HS-5 (cell line): ENCODE data around the gene LARP1B.
"Not testable (repeated sequence)": the region's sequence is repeated elsewhere in the genome, so short reads cannot be mapped to it uniquely, and the experiment has no call there.

Source experiments
- DNase-seq: peaks from one replicate; pipeline ENCODE4 v3.0.0-alpha.2; 2012; ENCODE audit warnings: low read depth

LARP1B gene

DNA sequence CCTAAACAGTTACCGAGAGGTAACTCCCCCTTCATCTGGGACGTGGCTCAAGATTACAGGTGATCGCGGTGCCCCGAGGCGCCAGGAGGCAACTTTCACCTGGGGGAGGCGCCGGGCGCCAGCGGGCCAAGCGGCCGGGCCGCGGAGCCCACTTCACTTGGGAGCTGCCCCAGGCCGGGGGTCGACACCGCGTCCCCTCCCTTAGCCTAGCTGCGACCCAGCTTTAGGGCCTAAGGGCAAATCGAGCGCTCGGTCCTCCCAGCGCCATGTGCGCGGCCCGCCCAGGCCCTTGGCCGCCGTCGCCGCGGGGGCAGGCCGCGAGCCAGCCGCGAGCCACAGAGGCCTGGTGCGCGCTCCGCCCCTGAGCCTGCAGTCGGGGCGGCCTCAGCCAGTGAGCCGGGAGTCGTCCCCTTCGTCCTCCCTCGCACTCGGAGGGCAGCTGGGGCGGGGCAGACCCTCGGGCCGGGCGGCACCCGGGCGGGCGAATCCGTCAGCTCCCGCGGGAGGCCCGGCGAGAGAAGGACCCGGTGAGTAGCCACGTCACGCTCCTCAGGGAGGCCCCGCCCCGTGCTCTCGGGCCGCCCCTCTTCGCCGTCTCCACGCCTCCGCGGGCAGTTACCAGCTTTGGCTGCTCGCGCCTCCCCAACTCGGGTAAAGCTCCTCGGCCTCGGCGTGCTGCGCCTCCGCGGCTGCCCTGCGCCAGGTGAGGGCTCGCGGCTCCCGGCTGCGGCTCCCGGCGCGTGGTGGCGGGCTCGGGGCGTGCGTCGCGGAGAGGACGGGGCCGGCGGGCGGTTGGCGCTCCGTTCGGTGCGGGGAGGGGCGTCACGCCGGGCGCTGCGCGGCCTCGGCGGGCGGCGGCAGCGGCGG, at the start of gene LARP1B:
Gene LARP1B, plus strand, starts transcription at position 614 of the 867 bp plus-strand sequence. CDS start 13,640 bp downstream, outside the sequence.
- DNase-seq = peak; percentile 70

DNA sequence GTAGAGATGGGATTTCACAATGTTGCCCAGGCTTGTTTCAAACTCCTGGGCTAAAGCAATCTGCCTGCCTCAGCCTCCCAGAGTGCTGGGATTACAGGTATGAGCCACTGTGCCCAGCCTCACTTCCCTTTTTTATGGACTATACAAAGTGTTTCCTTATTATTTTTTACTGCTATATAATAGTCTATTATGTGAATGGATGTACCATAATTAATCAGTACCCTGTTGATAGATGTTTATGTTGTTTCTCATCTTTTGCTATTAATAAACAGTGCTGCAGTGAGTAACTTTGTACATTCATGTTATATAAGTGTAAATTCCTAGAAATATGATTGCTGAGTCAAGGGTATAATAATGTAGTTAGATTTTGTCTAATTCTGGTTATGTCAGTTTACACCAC, 35.8 kb upstream of the LARP1B start:
- DNase-seq = no peak

DNA sequence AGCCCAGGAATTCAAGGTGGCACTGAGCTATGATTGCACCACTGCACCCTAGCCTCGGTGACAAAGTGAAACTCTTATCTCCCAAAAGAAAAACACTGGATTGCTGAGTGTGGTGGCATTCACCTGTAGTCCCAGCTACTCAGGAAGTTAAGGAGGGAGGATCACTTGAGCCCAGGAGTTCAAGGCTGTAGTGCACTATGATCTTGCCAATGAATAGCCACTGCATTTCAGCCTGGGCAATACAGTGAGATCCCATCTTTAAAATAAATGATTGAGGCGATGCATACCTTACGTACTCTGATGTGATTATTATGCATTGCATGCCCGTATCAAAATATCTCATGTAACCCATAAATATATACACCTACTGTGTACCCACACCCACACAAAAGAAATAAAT, 31.2 kb upstream of the LARP1B start:
- no peak for DNase-seq

DNA sequence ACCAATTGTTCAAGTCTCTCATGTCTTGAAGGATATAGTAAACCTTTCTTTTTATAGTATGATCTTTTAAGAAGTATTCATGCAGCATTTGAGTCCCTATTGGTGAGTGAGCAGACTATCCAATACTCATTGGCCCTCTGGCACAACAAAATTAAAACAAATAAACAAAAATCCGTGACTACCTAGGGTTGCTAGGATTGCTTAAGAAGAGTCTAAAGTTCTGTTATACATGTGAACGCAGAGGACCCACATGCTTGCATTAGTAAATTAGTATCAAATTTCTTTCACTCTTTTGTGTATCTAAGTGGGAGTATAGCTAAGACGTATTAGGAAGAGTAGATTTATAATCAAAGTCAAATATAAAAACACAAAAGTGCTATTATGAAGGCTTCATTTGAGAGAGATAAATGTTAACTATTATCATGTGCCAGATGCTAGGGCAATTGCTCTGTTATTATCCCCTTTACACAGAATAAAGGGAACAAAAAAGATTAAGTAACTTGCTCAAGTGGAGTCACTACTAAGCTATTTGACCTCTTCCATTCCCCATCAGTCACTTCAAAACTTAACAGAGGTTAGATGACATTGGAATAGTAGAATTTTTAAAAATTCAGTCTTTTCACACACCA, 29.2 kb upstream of the LARP1B start:
- no peak for DNase-seq

DNA sequence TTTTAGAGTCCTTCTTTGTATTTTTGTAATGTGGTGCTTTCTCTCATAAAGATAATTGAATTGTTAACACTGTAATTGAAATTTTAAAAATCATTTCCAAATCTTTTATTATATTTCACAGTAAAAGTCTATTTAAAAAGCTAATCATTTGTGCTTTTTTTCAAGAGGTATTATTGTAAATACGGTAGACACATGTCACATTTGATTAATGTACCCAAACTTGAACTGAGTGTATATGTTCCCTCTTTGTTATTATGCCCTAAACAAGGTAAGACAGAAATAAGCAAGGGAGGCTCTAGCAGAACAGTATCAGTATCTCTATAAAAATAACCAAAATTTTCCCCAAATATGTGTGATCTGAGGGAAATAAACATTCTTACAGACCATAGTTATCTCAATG, 21.5 kb upstream of the LARP1B start:
- DNase-seq = no peak

DNA sequence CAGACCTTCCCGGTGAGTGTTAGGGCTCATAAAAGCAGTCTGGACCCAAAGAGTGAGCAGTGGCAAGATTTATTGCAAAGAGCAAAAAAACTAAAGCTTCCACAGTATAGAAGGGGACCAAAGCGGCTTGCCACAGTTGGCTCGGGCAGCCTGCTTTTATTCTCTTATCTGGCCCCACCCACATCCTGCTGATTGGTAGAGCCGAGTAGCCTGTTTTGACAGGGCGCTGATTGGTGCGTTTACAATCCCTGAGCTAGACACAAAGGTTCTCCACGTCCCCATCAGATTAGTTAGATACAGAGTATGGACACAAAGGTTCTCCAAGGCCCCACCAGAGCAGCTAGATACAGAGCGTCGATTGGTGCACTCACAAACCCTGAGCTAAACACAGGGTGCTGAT, 14.1 kb upstream of the LARP1B start:
- DNase-seq = not testable (repeated sequence)

DNA sequence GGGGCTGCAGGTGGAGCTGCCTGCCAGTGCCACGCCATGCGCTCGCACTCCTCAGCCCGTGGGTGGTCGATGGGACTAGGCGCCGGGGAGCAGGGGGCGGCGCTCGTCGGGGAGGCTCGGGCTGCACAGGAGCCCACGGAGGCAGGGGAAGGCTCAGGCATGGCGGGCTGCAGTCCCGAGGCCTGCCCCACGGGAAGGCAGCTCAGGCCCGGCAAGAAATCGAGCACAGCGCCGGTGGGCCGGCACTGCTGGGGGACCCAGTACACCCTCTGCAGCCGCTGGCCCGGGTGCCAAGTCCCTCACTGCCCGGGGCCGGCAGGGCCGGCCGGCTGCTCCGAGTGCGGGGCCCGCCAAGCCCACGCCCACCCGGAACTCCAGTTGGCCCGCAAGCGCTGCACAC, 13.6 kb upstream of the LARP1B start:
- not testable (repeated sequence) for DNase-seq

DNA sequence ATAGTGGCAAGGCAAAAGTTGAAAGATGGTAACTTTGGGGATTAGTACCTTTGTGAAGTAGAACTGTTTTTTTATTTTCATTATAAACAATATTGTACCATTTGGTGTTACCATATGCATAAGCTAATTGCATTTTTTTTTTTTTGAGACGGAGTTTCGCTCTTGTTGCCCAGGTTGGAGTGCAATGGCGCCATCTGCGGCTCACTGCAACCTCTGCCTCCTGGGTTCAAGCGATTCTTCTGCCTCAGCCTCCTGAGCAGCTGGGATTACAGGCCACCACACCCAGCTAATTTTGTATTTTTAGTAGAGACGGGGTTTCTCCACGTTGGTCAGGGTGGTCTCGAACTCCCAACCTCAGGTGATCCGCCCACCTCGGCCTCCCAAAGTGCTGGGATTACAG, 9.9 kb upstream of the LARP1B start:
- not testable (repeated sequence) for DNase-seq

DNA sequence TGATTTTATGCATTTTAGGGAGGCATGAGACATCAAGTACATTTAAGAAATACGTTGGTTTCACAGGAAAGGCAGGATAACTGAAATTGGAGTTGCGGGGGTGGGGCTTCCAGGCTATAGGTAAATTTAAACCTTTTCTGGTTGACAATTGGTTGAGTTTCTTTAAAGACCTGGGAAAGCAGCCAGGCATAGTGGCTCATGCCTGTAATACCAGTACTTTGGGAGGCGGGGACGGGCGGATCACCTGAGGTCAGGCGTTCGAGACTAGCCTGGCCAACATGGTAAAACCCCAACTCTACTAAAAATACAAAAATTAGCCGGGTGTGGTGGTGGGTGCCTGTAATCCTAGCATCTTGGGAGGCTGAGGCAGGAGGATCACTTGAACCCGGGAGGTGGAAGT, 6.2 kb upstream of the LARP1B start:
- not testable (repeated sequence) for DNase-seq

DNA sequence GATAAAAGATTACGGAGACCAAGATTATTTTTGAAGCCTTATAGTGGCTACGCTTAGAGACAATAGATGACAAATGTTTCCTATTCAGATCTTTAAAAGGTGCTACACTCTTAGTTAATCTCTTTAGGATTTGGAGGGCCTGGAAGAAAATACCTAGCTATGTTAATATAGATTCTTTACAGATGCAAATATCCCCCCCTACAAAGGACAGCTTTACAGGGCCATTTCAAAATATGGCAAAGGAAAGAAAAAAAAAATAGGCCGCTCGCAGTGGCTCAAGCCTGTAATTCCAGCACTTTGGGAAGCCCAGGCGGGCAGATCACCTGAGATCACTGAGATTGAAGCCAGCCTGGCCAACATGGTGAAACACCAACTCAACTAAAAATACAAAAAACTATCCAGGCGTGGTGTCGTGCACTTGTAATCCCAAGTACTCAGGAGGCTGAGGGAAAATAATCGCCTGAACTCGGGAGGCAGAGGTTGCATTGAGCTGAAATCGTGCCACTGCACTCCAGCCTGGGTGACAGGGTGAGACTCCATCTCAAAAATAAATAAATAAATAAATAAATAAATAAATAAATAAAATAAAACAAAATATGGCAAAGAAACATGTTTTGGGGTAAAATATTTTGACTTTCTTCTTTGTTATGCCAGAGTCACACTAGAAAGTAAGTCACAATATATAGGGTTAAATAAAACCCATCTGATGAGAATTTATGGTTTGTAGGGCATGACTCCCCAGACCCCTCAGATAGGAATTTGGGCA, 5.5 kb upstream of the LARP1B start:
- not testable (repeated sequence) for DNase-seq

DNA sequence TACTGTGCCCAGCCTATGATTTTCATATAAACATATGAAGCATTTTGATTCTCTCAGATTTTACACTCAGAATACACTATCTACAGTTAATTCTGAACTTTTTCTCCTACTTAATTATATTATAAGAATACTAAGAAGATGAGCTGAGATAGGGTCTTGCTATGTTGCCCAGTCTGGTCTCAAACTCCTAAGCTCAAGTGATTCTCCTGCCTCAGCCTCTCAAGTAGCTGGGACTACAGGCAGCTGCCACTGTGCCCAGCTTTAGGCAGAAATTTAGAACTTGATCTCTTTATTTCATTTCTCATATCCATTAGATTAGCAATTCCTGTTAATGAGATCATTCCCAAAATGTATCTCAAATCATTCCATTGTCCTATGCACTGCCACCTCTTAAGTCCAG, 4.7 kb upstream of the LARP1B start:
- DNase-seq = no peak

DNA sequence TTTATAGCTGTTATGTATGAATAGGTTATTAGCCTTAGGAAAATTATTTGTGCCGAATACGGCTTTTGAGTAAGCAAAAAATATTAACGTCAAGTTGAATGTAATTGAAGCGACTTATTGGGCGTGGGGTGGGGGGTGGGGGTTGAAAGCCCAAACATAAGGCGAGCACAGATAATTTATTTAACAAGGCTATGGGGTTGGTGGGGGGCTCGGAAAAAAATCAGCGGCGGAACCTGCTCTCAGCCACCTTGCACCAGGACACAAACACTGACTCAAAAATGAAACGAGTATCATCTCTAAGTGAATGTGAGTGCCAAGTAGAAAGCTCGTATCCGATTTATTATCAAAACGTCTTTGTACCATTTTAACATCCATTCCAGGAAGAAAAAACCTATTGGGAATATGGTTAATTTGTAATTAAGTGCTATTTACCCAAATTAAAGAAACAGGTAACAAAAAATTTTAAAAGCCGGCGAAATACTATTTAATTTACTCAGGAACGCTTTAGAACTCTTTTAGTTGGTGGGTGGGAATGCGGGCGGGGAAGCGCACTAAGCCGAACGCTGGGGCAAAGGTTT, 902 bp upstream of the LARP1B start:
- no peak for DNase-seq

DNA sequence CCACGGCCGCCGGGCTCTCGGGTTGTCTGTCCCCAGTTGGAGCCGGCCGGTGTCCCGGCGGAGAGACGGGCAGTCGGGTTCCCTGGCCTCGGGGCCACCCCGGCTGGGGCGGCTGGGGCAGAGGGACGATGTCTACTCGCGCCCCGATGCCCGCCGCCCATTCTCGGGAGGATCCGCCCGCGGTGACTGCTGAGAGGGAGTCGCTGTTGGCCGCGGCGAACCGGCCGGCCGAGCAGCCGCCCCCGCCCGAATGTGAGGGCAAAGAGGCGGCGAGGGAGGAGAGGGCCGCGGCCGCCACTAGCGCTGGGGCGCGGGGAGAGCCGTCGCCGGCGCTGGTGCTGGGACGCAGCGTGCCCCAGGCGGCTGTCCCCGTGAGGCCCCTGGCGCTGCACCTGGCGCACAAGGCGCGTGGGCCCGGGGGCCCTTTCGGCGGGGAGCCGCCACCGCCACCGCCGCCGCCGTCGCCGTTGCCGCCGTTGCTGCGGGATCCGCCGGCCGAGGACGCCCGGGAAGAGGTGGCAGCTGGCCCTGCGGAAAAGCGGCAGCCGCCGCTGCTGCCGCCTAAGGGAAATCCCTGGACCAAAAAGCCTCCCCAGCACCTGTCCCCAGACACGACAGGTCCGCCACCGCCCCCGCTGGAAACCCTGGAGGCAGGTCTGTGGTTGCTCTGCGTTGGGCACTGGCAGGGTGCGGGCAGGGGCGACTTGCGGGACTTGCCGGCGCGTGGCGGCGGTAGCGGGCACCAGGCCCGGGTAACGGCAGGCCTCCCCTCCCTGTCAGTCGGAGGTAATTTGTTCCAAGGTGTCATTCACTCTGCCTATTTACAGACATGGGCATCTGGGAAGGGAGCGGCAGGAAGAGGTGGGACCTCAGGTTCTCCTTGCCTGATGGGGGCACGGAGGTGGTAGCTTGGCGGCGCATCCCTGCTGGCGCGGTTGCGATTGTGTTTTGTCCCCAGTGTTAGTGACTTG, 739 bp downstream of the LARP1B start:
- no peak for DNase-seq

DNA sequence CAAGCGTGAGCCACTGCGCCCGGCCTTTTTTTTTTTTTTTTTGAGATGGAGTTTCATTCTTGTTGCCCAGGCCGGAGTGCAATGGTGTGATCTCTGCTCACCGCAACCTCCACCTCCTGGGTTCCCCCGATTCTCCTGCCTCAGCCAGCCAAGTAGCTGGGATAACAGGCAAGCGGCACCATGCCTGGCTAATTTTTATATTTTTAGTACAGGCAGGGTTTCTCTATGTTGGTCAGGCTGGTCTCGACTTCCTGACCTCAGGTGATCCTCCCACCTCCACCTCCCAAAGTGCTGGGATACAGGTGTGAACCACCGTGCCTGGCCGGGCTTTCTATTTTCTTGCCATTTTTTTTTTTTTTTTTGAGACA, 5.3 kb downstream of the LARP1B start:
- not testable (repeated sequence) for DNase-seq

DNA sequence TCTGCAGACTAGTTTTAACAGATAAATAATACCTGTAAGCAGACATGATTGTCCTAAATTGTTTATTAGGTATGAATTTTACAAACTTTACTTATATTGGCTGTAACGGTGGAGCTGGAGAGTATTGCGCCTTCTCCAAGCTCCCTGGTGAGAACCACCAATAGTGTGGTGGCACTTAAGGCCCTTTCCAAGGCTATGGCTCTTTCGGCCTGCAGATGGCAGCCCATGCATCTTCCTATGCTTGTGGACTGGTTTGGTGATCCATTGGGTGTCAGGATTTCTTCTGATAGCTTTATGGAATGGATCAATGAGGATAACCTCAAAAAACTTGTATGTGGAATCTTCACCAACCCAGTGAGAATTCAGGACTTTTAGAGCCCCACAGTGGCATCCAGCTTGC, 7.8 kb downstream of the LARP1B start:
- DNase-seq = no peak

DNA sequence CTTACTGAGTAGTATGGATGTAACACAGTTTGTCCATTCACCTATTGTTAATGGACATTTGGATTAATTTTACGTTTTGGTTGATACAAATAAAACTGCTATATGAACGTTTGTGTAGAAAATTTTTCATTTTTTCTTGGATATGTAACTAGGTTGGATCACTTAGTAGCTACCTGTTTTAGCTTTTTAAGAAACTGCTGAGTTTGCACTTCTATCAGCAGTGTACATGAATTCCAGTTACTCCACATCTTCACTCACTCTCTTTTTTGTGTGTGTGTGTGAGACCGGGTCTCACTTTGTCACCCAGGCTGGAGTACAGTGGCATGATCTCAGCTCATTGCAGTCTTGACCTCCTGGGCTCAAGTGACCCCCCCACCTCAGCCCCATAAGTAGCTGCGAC, 15.4 kb downstream of the LARP1B start:
- DNase-seq = no peak

DNA sequence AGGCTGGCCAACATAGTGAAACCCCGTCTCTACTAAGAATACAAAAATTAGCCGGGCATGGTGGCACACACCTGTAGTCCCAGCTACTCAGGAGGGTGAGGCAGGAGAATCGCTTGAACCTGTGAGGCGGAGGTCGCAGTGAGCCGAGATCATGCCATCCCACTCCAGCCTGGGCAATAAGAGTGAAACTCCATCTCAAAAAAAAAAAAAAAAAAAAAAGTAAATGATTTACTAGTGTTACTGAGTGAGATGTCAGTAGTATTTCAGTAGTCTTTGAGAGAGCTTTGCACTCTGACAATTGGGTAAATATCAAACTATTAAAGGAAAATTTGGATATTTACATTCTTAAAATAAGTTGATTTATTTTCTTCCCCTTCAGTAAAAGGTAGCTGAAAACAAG, 34.2 kb downstream of the LARP1B start:
- not testable (repeated sequence) for DNase-seq

DNA sequence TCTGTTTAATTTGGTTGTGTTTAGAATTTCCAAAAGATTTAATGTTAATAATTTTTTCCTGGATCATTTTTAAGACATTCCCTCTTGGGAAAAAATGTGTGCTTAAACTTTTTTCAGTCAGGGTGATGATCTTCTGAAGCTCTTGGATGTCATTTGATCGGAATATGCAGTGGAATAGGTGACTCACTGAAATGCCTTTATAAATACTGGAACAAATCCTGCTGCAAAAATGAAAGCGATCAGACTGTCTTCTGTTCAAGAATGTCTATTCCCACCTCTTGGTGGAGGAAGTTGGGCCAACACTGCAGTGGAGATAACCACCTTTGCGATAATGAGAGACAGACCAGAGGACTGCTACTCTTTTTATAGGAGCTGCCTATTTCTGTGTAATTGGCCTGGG, 46.7 kb downstream of the LARP1B start:
- no peak for DNase-seq

DNA sequence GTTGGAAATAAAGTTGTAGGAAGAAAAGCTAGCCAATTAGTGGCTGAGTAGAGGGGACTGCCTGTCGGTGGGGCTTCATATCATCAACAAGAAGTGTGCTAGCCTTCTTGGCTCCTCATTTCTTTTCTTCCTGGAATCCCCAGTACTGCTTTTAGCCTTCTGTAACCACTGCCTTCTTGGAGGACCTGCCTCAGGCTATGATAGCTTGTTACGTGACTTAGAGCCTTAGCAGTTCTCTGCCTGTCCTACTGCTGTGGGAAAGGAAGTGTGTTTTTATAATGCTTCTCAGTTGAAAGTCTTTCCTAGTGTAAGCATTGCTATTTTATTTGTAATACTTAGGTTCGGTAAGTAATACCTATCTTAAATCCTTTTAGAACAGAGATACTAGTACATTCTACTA, 61.9 kb downstream of the LARP1B start:
- DNase-seq = no peak

DNA sequence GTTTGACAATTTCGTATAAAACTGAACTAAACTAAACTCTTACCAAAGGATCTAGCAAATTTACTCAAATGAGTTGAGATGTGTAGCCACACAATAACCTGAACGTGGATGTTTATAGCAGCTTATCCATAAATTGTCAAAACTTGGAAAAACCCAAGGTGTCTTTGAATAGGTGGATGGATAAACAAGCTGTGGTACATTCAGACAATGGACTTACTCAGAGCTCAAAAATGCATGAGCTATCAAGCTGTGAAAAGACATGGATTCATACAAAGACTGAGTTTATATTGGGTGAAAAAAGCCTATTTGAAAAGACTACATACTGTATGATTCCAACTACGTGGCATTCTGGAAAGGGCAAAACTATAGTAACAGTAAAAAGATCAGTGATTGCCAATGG, 69.5 kb downstream of the LARP1B start:
- no peak for DNase-seq

DNA sequence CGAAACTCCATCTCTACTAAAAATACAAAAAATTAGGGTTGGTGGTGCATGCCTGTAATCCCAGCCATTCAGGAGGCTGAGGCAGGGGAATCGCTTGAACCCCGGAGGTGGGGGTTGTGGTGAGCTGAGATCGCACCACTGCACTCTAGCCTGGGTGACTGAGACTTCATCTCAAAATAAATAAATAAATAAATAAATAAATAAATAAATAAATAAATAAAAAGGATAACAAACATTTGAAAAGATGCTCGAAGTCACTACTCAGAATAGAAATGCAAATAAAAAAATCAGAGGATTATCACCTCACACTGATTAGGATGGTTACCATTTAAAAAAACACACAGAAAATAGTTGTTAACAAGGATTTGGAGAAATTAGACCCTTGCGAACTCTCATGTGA, 73.8 kb downstream of the LARP1B start:
- DNase-seq = no peak
